SU-DHL-6 (cell line): ENCODE measurements around the gene SAPCD2.

ENCODE experiments used
- H2AFZ ChIP-seq: fragments of 200-600 bp; sonication (generic); 2 replicates; pipeline ENCODE4 v1.6.1; 2014; ENCODE audit warnings: low read depth, mild to moderate bottlenecking, moderate library complexity, mixed read lengths, antibody characterized with exemption, low read length; ENCODE audit not compliant: severe bottlenecking
- H3F3A ChIP-seq: fragments of 200-600 bp; shearing (Covaris generic); 2 replicates; pipeline ENCODE4 v1.6.0; 2016; ENCODE audit warnings: antibody characterized with exemption, mild to moderate bottlenecking; ENCODE audit not compliant: insufficient read depth
- H3K27ac ChIP-seq: fragments of 200-600 bp; sonication (generic); 2 replicates; pipeline ENCODE4 v1.5.1; 2016; ENCODE audit warnings: low read depth, mild to moderate bottlenecking, low read length, moderate library complexity, mixed read lengths
- H3K27me3 ChIP-seq: fragments of 200-600 bp; sonication (generic), shearing (Covaris generic); 2 replicates; pipeline ENCODE4 v1.6.0; 2014; ENCODE audit warnings: mild to moderate bottlenecking, low read length
- H3K36me3 ChIP-seq: fragments of 200-600 bp; sonication (generic); 2 replicates; pipeline ENCODE4 v1.6.1; 2014; ENCODE audit warnings: mild to moderate bottlenecking, low read length, mixed read lengths
- H3K4me2 ChIP-seq: fragments of 300-600, 200-600 bp; shearing (Covaris generic), sonication (generic); 2 replicates; pipeline ENCODE4 v1.6.0; 2014; ENCODE audit warnings: low read length, low read depth, mild to moderate bottlenecking; ENCODE audit not compliant: poor library complexity, severe bottlenecking
- H3K4me3 ChIP-seq: fragments of 200-600 bp; sonication (generic); 2 replicates; pipeline ENCODE4 v1.5.1; 2014; ENCODE audit warnings: antibody characterized with exemption, low read length, mild to moderate bottlenecking, mixed read lengths; ENCODE audit not compliant: insufficient read depth, poor library complexity, severe bottlenecking
- H3K79me2 ChIP-seq: fragments of 200-600 bp; sonication (generic); 2 replicates; pipeline ENCODE4 v1.6.1; 2014; ENCODE audit warnings: mild to moderate bottlenecking, low read length, moderate library complexity; ENCODE audit not compliant: insufficient read depth
- H3K9ac ChIP-seq: fragments of 200-600 bp; sonication (generic); 2 replicates; pipeline ENCODE4 v1.7.0; 2014; ENCODE audit warnings: mild to moderate bottlenecking, low read length
- H3K9me2 ChIP-seq: fragments of 200-600 bp; sonication (generic); replicated peaks from 2 replicates; pipeline ENCODE4 v1.6.1; 2014; ENCODE audit warnings: low read length; ENCODE audit not compliant: insufficient read depth
- H3K9me3 ChIP-seq: fragments of 200-600 bp; sonication (generic); 2 replicates; pipeline ENCODE4 v1.6.1; 2014; ENCODE audit warnings: low read length, mixed read lengths; ENCODE audit not compliant: insufficient read depth
- H4K20me1 ChIP-seq: fragments of 200-600 bp; sonication (generic); 2 replicates; pipeline ENCODE4 v1.6.1; 2014; ENCODE audit warnings: low read depth, mild to moderate bottlenecking, antibody characterized with exemption, low read length, moderate library complexity, mixed read lengths
- CTCF ChIP-seq: fragments of 200-600 bp; sonication (generic); IDR thresholded peaks from one replicate; pipeline ENCODE4 v1.5.1; 2017; ENCODE audit warnings: antibody characterized with exemption, mild to moderate bottlenecking, low read length, moderate library complexity; ENCODE audit not compliant: insufficient read depth, poor library complexity, severe bottlenecking
- EZH2phosphoT487 ChIP-seq: fragments of 200-600 bp; sonication (generic), shearing (Covaris generic); conservative IDR thresholded peaks from 2 replicates; pipeline ENCODE4 v1.6.1; 2018; ENCODE audit warnings: mild to moderate bottlenecking, antibody characterized with exemption, low read length, moderate library complexity, mixed read lengths

SAPCD2 gene

DNA sequence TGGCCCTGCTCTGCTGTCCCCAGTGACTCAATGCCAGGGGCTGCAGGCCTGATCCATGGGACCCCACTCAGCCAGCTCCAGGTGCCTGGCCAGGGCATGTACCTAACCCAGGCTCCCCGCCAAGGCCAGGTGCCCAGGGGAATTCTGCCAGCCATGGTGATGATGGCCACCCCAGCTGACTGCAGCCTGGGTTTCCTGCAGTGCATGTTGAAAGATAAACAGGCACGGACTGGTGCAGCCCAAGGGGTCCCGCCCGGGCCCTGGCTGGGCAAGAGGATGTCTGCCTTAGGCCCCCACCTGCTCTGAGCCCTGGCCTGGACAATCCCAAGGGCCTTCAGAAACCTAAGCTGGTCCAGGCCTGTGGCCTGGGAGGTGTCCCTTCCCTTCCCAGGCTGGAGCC, 43.5 kb downstream of the SAPCD2 start:
- Histone ChIP-seq H3K27me3 (no peaks in the 10 kb centered on the region), H3K36me3 (no peaks in the 10 kb centered on the region), H3K9ac (no peak overlapping the region), H3K9me3 (no peaks in the 10 kb centered on the region), H3F3A (no peaks in the 10 kb centered on the region), H3K27ac (no peak overlapping the region), H3K79me2 (no peaks in the 10 kb centered on the region), H3K4me3 (no peak overlapping the region), H3K4me2 (no peak overlapping the region), H4K20me1 (no peaks in the 10 kb centered on the region), H3K9me2 (no peaks in the 10 kb centered on the region), H2AFZ (no peak overlapping the region)
- no peak for TF ChIP-seq CTCF
- no peak for TF ChIP-seq EZH2phosphoT487

DNA sequence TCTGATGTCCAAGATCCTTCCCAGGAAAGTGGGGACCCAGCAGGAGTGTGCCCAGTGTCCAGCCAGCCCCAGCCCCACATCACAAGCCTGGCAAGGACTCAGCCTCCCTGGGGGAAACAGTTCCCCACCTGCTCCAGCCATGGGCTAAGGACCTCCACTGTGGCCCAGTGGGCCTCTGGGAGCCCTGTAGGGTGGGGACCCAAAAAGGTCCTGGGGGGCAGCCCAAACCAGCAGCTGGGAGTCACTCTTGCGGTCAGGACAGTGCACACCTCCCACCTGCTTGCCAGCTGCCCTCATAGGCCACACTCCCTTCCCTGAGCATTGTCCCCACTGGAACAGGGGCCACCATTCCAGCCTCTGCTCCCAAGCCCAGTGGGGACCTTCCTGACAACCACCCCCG, 44.0 kb downstream of the SAPCD2 start:
- Histone ChIP-seq H3K79me2 (no peaks in the 10 kb centered on the region), H3K27me3 (no peaks in the 10 kb centered on the region), H3K9me2 (no peaks in the 10 kb centered on the region), H3K4me2 (no peak overlapping the region), H3K4me3 (no peak overlapping the region), H2AFZ (no peak overlapping the region), H3K36me3 (no peaks in the 10 kb centered on the region), H4K20me1 (no peaks in the 10 kb centered on the region), H3F3A (no peaks in the 10 kb centered on the region), H3K9me3 (no peaks in the 10 kb centered on the region), H3K27ac (no peak overlapping the region), H3K9ac (no peak overlapping the region)
- TF ChIP-seq EZH2phosphoT487 (no peak), CTCF (no peak)

DNA sequence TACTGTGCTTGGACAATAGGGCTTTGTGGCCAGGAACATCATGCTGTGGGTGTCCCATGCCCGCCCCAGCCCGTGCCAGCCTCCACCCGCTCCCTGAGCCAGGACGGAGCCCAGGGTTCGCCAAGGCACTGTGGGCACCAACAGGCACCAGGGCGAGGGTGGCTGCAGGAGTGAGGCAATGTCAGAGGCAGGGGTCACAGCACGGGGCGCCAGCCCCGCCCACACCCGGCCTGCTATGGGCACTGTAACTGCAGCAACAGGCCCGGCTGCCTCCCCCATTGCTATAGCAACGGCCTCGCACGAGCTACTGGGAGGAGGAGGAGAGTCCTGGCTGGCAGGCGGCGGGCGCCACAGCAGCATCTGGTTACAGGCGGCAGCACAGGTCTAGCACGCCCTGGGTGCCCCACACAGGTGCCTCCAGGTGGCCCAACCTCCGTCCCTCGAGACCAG, 44.8 kb downstream of the SAPCD2 start:
- Histone ChIP-seq H3F3A (no peaks in the 10 kb centered on the region), H3K9me3 (no peaks in the 10 kb centered on the region), H3K36me3 (no peaks in the 10 kb centered on the region), H3K9ac (no peak overlapping the region), H4K20me1 (no peaks in the 10 kb centered on the region), H3K9me2 (no peaks in the 10 kb centered on the region), H2AFZ (no peak overlapping the region), H3K27ac (no peak overlapping the region), H3K4me3 (no peak overlapping the region), H3K4me2 (no peak overlapping the region), H3K27me3 (no peaks in the 10 kb centered on the region), H3K79me2 (no peaks in the 10 kb centered on the region)
- TF ChIP-seq CTCF = no peak
- TF ChIP-seq EZH2phosphoT487 = no peak
